BLaER1 treated with 17β-estradiol and CSF1 and Interleukin-3, amounts not matched to agents 10 nM and 100 nM (cell line): ENCODE data around the gene CTDNEP1.
A peak's percentile ranks its signal among the peaks of the same experiment; 100 is the strongest.
"Not testable (repeated sequence)": the region's sequence is repeated elsewhere in the genome, so short reads cannot be mapped to it uniquely, and the experiment has no call there.

ENCODE experiments used
- H3K27ac ChIP-seq, 11 experiments: shearing (Covaris generic); formaldehyde crosslinking; 2 replicates each; pipeline ENCODE4 v1.8.1; 2022
- H3K27me3 ChIP-seq, 11 experiments: shearing (Covaris generic); formaldehyde crosslinking; 2 replicates each; pipeline ENCODE4 v1.8.1; 2022
- H3K36me3 ChIP-seq, 11 experiments: shearing (Covaris generic); formaldehyde crosslinking; 2 replicates each; pipeline ENCODE4 v1.8.1; 2022
- H3K4me1 ChIP-seq, 10 experiments: shearing (Covaris generic); formaldehyde crosslinking; 2 replicates each; pipeline ENCODE4 v1.8.1; 2022
- H3K4me2 ChIP-seq, 11 experiments: shearing (Covaris generic); formaldehyde crosslinking; 2 replicates each; pipeline ENCODE4 v1.8.1; 2022
- H3K4me3 ChIP-seq, 10 experiments: shearing (Covaris generic); formaldehyde crosslinking; 2 replicates each; pipeline ENCODE4 v1.8.1; 2022
- H3K9ac ChIP-seq, 11 experiments: shearing (Covaris generic); formaldehyde crosslinking; 2 replicates each; pipeline ENCODE4 v1.8.1; 2022
- H3K9me3 ChIP-seq, 11 experiments: shearing (Covaris generic); formaldehyde crosslinking; replicated peaks in 1 of 11; 2 replicates each; pipeline ENCODE4 v1.8.1; 2022
- H4K20me1 ChIP-seq, 11 experiments: shearing (Covaris generic); formaldehyde crosslinking; 2 replicates each; pipeline ENCODE4 v1.8.1; 2022
- Cebpa-rat ChIP-seq, 11 experiments: shearing (Covaris generic); IDR thresholded peaks; 2 replicates each; pipeline ENCODE4 v1.8.1; 2022

The CTDNEP1 gene

DNA sequence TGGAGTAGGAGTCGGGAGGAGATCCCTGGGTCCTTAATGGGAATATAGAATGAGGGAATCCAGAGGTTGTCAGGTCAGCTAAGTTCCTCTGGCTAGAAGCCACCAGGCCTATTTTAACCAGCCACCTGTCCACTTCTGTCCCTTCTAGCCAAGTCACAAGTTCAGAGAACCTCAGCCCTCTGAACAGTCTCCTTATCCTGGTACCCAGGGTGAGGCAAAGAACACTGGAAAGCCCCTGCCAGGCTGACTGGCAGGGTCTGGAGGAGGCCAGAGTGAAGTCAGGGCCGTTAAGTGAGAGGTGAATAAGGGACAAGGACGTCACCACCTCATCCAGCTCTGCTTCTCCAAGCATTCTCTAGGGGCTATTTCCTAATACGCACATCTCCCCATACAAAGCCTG is 2.7 kb downstream of the CTDNEP1 start:
- Histone ChIP-seq H3K9me3 (no peaks in the 10 kb centered on the region), H4K20me1 (peaks cover 0 to 61% (median 35%) of the 10 kb centered on the region in 11 experiments; a peak in 17 of 22 replicates), H3K27me3 (no peaks in the 10 kb centered on the region), H3K36me3 (peaks cover 39 to 58% (median 43%) of the 10 kb centered on the region in 11 experiments), H3K27ac (peak overlapping the region in 8 of 11 experiments; percentile 90 to 99 (median 98); a peak in 13 of 22 replicates), H3K4me2 (peak overlapping the region; percentile 88 to 99 (median 96)), H3K9ac (peak overlapping the region; percentile 86 to 98 (median 96)), H3K4me1 (peaks cover 26 to 40% (median 31%) of the 10 kb centered on the region in 10 experiments), H3K4me3 (peak overlapping the region in 8 of 10 experiments; percentile 88 to 98 (median 96); a peak in 14 of 20 replicates)
- TF ChIP-seq Cebpa-rat (IDR thresholded peaks at IDR 0.05), result no peak

- Histone ChIP-seq H3K9ac (peak overlapping the region in 9 of 11 experiments; percentile 5 to 46 (median 18); a peak in 9 of 22 replicates), H3K36me3 (peaks cover 36 to 59% (median 49%) of the 10 kb centered on the region in 11 experiments), H3K4me2 (no peak overlapping the region), H3K27ac (no peak overlapping the region), H3K9me3 (no peaks in the 10 kb centered on the region), H3K27me3 (no peaks in the 10 kb centered on the region), H3K4me3 (no peak overlapping the region), H4K20me1 (peaks cover 0 to 61% (median 35%) of the 10 kb centered on the region in 11 experiments; a peak in 17 of 22 replicates), H3K4me1 (peaks cover 20 to 38% (median 26%) of the 10 kb centered on the region in 10 experiments)
- no peak for TF ChIP-seq Cebpa-rat (IDR thresholded peaks at IDR 0.05)
Observed at GRCh38 chr17:7246779-7247178, 4.8 kb downstream of the CTDNEP1 start.

DNA sequence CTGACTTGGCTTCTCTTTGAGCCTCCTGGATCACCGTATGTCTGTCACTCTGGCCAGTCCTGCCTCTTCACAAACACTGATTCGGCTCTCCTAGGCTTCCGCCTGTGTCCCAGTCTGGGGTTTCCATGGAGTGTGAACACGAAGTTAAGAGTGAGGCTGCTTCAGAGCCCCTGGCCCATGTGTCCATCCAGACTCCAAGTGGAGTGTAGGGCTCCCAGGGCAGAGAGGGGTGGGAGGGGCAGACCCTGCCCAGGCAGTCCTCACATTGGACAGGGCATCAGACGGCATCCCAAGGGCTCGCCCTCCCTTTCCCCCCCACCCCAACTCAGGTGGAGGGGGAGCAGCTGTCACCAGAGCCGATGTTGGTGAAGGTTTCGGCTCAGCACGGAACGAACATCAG is 7.7 kb downstream of the CTDNEP1 start:
- H3K9ac ChIP-seq, result peak overlapping the region in 9 of 11 experiments; percentile 33 to 100 (median 96); a peak in 11 of 22 replicates
- not testable (repeated sequence) for H3K27me3 ChIP-seq, H3K9me3 ChIP-seq
- peak overlapping the region in 2 of 10 experiments; percentile 97 to 99; a peak in 3 of 20 replicates for H3K4me3 ChIP-seq
- H4K20me1 ChIP-seq, result peaks cover 9 to 40% (median 26%) of the 10 kb centered on the region in 11 experiments; a peak in 18 of 22 replicates
- H3K4me2 ChIP-seq, result peak overlapping the region in 4 of 11 experiments; percentile 88 to 99 (median 98); a peak in 6 of 22 replicates
- H3K27ac ChIP-seq, result peak overlapping the region in 3 of 11 experiments; percentile 96 to 100 (median 99); a peak in 4 of 22 replicates
- peaks cover 24 to 42% (median 30%) of the 10 kb centered on the region in 10 experiments for H3K4me1 ChIP-seq
- H3K36me3 ChIP-seq, result peaks cover 45 to 66% (median 53%) of the 10 kb centered on the region in 11 experiments

GRCh38 chr17:7243453-7243729 is 8.1 kb downstream of the CTDNEP1 start:
- Histone ChIP-seq H3K9ac (peak overlapping the region; percentile 91 to 100 (median 96)), H3K9me3 (no peaks in the 10 kb centered on the region), H3K4me2 (peak overlapping the region; percentile 87 to 100 (median 97)), H3K36me3 (peaks cover 42 to 64% (median 52%) of the 10 kb centered on the region in 11 experiments), H3K4me3 (peak overlapping the region; percentile 86 to 99 (median 90); a peak in 19 of 20 replicates), H3K27ac (peak overlapping the region; percentile 85 to 100 (median 96); a peak in 21 of 22 replicates), H4K20me1 (peaks cover 5 to 35% (median 22%) of the 10 kb centered on the region in 11 experiments; a peak in 17 of 22 replicates), H3K27me3 (no peaks in the 10 kb centered on the region), H3K4me1 (peaks cover 20 to 38% (median 26%) of the 10 kb centered on the region in 10 experiments)
- TF ChIP-seq Cebpa-rat (IDR thresholded peaks at IDR 0.05), result no peak

DNA sequence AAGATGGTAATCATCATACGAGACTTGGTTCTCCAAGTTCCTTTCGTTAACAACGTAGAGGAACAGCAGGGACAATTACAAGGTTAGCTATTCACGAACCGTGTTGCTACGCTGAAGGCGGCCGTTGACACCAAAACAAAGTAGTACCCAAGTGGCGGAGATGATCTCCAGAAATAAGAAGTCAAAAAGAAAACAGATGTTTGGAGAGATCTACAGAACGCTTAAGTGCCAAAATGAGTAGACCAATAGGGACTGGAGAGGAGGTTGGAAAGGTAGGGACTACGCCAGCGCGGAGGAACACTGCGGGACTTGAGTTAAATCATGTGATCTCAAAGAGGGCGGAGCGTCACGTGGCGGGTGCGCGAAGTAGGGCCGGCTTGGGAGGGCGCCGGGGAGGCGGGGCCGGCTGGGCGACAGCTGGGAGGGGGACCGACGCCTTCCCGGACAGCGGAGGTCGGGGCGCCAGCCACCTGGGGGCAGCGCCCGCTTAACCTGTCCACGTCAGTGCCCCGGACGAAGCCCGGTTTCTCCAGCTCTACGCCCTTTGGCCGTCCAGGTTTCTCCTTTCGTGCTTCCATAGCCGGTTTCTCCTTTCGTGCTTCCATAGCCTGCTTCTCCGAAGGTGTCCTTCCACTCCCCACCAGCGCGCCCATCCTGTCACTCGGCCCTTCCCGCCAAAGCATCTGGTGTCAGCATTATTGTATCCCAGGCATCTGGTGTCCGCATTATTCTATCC is 8.6 kb downstream of the CTDNEP1 start:
- Histone ChIP-seq H3K36me3 (peaks cover 42 to 62% (median 52%) of the 10 kb centered on the region in 11 experiments), H3K27ac (peak overlapping the region; percentile 85 to 100 (median 96)), H3K4me3 (peak overlapping the region; percentile 86 to 99 (median 90)), H3K9ac (peak overlapping the region; percentile 91 to 100 (median 96)), H3K27me3 (no peaks in the 10 kb centered on the region), H3K4me2 (peak overlapping the region; percentile 87 to 100 (median 97)), H3K4me1 (peaks cover 19 to 33% (median 24%) of the 10 kb centered on the region in 10 experiments), H3K9me3 (no peaks in the 10 kb centered on the region), H4K20me1 (peaks cover 4 to 30% (median 17%) of the 10 kb centered on the region in 11 experiments; a peak in 15 of 22 replicates)
- no peak for TF ChIP-seq Cebpa-rat (IDR thresholded peaks at IDR 0.05)

GRCh38 chr17:7241783-7242716 is 9.5 kb downstream of the CTDNEP1 start, which contains the start of gene GABARAP:
GABARAP (minus strand) TSS chr17:7242449; CDS start chr17:7242330, 119 bp downstream.
- H3K36me3 ChIP-seq, result peaks cover 37 to 58% (median 52%) of the 10 kb centered on the region in 11 experiments
- peak within 1 kb of the TSS; percentile 91 to 100 (median 96) for H3K9ac ChIP-seq
- peak within 1 kb of the TSS; percentile 86 to 99 (median 90) for H3K4me3 ChIP-seq

DNA sequence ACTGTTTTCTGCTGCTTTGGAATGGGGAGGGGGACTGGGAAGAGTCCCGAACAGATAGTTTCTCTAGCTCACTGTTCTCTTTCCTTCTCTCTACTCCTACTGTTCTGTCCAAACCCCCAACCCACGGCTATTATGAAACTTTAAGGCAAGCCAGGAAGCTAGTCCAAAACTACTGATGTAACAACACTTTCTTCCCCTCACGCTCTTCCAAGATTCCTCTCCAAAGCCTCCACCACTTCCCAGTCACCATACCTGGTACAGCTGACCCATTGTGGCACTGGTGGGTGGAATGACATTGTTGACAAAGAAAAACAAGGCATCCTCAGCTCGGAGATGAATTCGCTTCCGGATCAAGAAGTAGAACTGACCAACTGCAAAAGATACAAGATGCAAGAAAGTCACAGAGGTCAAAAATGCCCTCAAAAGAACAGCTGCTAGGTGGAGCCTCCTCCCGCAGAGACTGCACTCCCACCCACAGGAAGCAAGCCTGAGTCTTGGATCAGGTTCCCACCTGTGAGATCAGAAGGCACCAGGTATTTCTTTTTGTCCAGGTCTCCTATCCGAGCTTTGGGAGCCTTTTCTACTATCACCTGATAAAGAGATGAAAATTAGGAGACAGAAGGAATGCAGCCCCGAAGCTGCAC is 10.3 kb downstream of the CTDNEP1 start:
- H4K20me1 ChIP-seq, result peaks cover 12 to 28% (median 18%) of the 10 kb centered on the region in 11 experiments; a peak in 20 of 22 replicates
- H3K4me3 ChIP-seq, result peak overlapping the region; percentile 86 to 99 (median 90)
- H3K36me3 ChIP-seq, result peaks cover 37 to 58% (median 52%) of the 10 kb centered on the region in 11 experiments
- no peaks in the 10 kb centered on the region for H3K27me3 ChIP-seq
- H3K4me2 ChIP-seq, result peak overlapping the region; percentile 87 to 100 (median 97)
- peaks cover 27 to 40% (median 38%) of the 10 kb centered on the region in 10 experiments for H3K4me1 ChIP-seq
- H3K9me3 ChIP-seq, result no peaks in the 10 kb centered on the region
- H3K9ac ChIP-seq, result peak overlapping the region; percentile 91 to 100 (median 96)
- no peak for TF ChIP-seq Cebpa-rat (IDR thresholded peaks at IDR 0.05)
- peak overlapping the region; percentile 85 to 100 (median 96) for H3K27ac ChIP-seq

More at GRCh38 chr17:7241783-7242716, 9.5 kb downstream of the CTDNEP1 start, which contains the start of gene GABARAP:
- Histone ChIP-seq H4K20me1 (peaks cover 5 to 28% (median 17%) of the 10 kb centered on the region in 11 experiments; a peak in 20 of 22 replicates), H3K4me2 (peak within 1 kb of the TSS; percentile 87 to 100 (median 97)), H3K27me3 (no peaks in the 10 kb centered on the region), H3K27ac (peak within 1 kb of the TSS; percentile 85 to 100 (median 96)), H3K4me1 (peaks cover 18 to 32% (median 30%) of the 10 kb centered on the region in 10 experiments), H3K9me3 (no peaks in the 10 kb centered on the region)
- TF ChIP-seq Cebpa-rat (IDR thresholded peaks at IDR 0.05), result no peak

- Histone ChIP-seq H3K9ac (peak overlapping the region; percentile 91 to 100 (median 96)), H3K36me3 (peaks cover 37 to 58% (median 52%) of the 10 kb centered on the region in 11 experiments), H4K20me1 (peaks cover 12 to 31% (median 23%) of the 10 kb centered on the region in 11 experiments; a peak in 20 of 22 replicates), H3K4me3 (peak overlapping the region; percentile 86 to 99 (median 90)), H3K4me2 (peak overlapping the region; percentile 87 to 100 (median 97)), H3K27ac (peak overlapping the region; percentile 85 to 100 (median 96); a peak in 21 of 22 replicates), H3K9me3 (no peaks in the 10 kb centered on the region), H3K4me1 (peaks cover 35 to 49% (median 47%) of the 10 kb centered on the region in 10 experiments), H3K27me3 (no peaks in the 10 kb centered on the region)
- TF ChIP-seq Cebpa-rat (IDR thresholded peaks at IDR 0.05), result no peak
Observed at GRCh38 chr17:7240375-7240774, 11.2 kb downstream of the CTDNEP1 start.
